Measurements from ENCODE around the gene KRT35. TPM values are rescaled to one million over a fixed set of nuclear protein-coding genes. Genes with fewer than 3 reads are reported as not detected.

The KRT35 gene
- total and polyA plus RNA-seq, 2 experiments from 2014 or later, result not detected

GRCh38 chr17:41490000-41490990 is 9.3 kb upstream of the KRT35 start (continued):
- TF ChIP-seq EZH2 (IDR thresholded peaks at IDR 0.05; ENCODE audit: low read depth, unreplicated experiment) (no peak), JUNB (IDR thresholded peaks at IDR 0.05; ENCODE audit: unreplicated experiment) (no peak), POLR2AphosphoS5 (IDR thresholded peaks at IDR 0.05; ENCODE audit: low read depth) (no peak), CTCF (conservative IDR thresholded peaks at IDR 0.05; ENCODE audit: low read depth in 2 of 2) (no peak)

GRCh38 chr17:41489531-41489930 is 8.6 kb upstream of the KRT35 start, which contains the start of gene KRT36:
TSS of gene KRT36 (minus strand) at chr17:41489910. CDS start at chr17:41489864, 46 bp downstream.
- Histone ChIP-seq H3K79me2 (replicated peaks; ENCODE audit: insufficient read depth) (no peaks in the 10 kb centered on the region), H3K4me2 (no peak within 1 kb of the TSS), H3K27ac (ENCODE audit: low read depth) (no peak within 1 kb of the TSS), H3K4me1 (ENCODE audit: insufficient read depth) (no peaks in the 10 kb centered on the region), H3K4me3 (no peak within 1 kb of the TSS), H3F3A (replicated peaks; ENCODE audit: low read depth) (no peaks in the 10 kb centered on the region), H3K36me3 (ENCODE audit: insufficient read depth) (no peaks in the 10 kb centered on the region), H4K20me1 (replicated peaks; ENCODE audit: insufficient read depth) (no peaks in the 10 kb centered on the region), H3K9me2 (ENCODE audit: insufficient read depth) (no peaks in the 10 kb centered on the region; the same call in 1 of the 2 replicates), H2AFZ (no peak within 1 kb of the TSS), H3K27me3 (ENCODE audit: insufficient read depth) (no peaks in the 10 kb centered on the region)
- Mint-ChIP-seq H3K36me3 (ENCODE audit: low read depth) (no peaks in the 10 kb centered on the region), H3K9me3 (no peaks in the 10 kb centered on the region), H3K27me3 (ENCODE audit: insufficient read depth, low read depth, poor library complexity) (peaks cover 26% of the 10 kb centered on the region), H3K4me1 (no peaks in the 10 kb centered on the region), H3K27ac (no peak within 1 kb of the TSS), H3K4me3 (no peak within 1 kb of the TSS)
- DNase-seq (ENCODE audit: low spot score), result no peak
- no peak for ATAC-seq
- TF ChIP-seq NANOG (IDR thresholded peaks at IDR 0.05; ENCODE audit: borderline replicate concordance) (no peak), STAT1 (IDR thresholded peaks at IDR 0.05; ENCODE audit: unreplicated experiment) (no peak), CREB1 (CRISPR knock-in tag; IDR thresholded peaks at IDR 0.05; ENCODE audit: low read depth) (no peak), EZH2 (IDR thresholded peaks at IDR 0.05; ENCODE audit: low read depth, unreplicated experiment) (no peak), JUNB (IDR thresholded peaks at IDR 0.05; ENCODE audit: unreplicated experiment) (no peak), EZH2phosphoT487 (IDR thresholded peaks at IDR 0.05; ENCODE audit: unreplicated experiment) (no peak), CTCF (conservative IDR thresholded peaks at IDR 0.05; ENCODE audit: low read depth in 2 of 2) (no peak), ZNF114 (CRISPR knock-in tag; IDR thresholded peaks at IDR 0.05) (no peak)
- TF ChIP-seq, protein P1, sequence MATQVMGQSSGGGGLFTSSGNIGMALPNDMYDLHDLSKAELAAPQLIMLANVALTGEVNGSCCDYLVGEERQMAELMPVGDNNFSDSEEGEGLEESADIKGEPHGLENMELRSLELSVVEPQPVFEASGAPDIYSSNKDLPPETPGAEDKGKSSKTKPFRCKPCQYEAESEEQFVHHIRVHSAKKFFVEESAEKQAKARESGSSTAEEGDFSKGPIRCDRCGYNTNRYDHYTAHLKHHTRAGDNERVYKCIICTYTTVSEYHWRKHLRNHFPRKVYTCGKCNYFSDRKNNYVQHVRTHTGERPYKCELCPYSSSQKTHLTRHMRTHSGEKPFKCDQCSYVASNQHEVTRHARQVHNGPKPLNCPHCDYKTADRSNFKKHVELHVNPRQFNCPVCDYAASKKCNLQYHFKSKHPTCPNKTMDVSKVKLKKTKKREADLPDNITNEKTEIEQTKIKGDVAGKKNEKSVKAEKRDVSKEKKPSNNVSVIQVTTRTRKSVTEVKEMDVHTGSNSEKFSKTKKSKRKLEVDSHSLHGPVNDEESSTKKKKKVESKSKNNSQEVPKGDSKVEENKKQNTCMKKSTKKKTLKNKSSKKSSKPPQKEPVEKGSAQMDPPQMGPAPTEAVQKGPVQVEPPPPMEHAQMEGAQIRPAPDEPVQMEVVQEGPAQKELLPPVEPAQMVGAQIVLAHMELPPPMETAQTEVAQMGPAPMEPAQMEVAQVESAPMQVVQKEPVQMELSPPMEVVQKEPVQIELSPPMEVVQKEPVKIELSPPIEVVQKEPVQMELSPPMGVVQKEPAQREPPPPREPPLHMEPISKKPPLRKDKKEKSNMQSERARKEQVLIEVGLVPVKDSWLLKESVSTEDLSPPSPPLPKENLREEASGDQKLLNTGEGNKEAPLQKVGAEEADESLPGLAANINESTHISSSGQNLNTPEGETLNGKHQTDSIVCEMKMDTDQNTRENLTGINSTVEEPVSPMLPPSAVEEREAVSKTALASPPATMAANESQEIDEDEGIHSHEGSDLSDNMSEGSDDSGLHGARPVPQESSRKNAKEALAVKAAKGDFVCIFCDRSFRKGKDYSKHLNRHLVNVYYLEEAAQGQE (IDR thresholded peaks at IDR 0.05; ENCODE audit: unreplicated experiment), result no peak
- TF ChIP-seq, protein P2, sequence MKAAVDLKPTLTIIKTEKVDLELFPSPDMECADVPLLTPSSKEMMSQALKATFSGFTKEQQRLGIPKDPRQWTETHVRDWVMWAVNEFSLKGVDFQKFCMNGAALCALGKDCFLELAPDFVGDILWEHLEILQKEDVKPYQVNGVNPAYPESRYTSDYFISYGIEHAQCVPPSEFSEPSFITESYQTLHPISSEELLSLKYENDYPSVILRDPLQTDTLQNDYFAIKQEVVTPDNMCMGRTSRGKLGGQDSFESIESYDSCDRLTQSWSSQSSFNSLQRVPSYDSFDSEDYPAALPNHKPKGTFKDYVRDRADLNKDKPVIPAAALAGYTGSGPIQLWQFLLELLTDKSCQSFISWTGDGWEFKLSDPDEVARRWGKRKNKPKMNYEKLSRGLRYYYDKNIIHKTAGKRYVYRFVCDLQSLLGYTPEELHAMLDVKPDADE (IDR thresholded peaks at IDR 0.05), result no peak

Measured in GM23338 (cell line).